Measurements from ENCODE around the gene KIR2DL1. TPM values are rescaled to one million over a fixed set of nuclear protein-coding genes. Genes with fewer than 3 reads are reported as not detected.
"Not testable (repeated sequence)": the region's sequence is repeated elsewhere in the genome, so short reads cannot be mapped to it uniquely, and the experiment has no call there.

The KIR2DL1 gene
- total RNA-seq, 2 experiments from 2014 or later = not detected

DNA sequence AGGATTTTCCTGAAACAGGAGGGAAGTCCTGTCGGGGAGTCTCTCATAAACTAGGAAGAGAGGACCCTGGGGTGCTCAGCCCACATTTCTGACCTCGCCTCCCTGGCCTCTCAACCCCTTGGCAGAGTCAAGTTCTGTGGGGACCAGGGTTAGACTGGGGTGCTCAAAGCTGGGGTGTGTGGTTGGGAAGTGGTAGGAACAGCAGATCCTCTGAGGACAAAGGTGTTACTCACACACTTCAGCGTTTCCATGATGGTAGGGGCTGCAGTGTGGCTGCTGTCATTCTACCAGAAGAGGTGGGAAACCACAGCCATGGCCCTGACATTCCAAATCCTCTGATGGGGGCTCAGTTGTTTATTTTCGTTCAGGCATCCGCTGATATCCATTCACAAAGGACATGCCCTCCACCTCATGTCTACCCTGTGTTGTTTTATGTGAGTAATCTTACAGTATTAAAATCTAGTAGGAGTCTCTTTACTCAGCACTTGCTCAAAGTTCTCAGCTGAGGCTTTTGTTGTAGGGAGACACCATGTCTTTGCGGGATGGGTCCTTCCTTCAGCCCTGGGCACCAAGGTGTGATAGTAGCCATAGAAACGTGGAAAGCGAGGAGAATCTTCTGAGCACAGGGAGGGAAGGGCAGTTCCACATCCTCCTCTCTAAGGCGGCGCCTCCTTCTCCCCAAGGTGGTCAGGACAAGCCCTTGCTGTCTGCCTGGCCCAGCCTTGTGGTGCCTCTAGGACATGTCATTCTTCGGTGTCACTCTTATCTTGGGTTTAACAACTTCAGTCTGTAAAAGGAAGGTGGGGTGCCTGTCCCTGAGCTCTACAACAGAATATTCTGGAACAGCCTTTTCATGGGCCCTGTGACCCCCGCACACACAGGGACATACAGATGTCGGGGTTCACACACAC lies 29.8 kb upstream of the KIR2DL1 start:
- POLR2A ChIA-PET = no interaction called here
- no peak overlapping the region for H3K27ac Mint-ChIP-seq

DNA sequence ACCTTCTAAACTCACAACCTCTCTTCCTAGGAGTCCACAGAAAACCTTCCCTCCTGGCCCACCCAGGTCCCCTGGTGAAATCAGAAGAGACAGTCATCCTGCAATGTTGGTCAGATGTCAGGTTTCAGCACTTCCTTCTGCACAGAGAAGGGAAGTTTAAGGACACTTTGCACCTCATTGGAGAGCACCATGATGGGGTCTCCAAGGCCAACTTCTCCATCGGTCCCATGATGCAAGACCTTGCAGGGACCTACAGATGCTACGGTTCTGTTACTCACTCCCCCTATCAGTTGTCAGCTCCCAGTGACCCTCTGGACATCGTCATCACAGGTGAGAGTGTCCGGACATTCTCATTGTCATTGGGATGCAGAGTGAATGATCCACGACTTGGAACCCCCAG lies 27.6 kb upstream of the KIR2DL1 start:
- ATAC-seq (ENCODE audit: poor library complexity); H3K27ac ChIP-seq (ENCODE audit: low read depth in 1 of 2, low read length in 2 of 2); H3K4me1 ChIP-seq (ENCODE audit: insufficient read depth, low read length); H3K36me3 Mint-ChIP-seq (ENCODE audit: low read depth); DNase-seq; H3K4me1 Mint-ChIP-seq (ENCODE audit: low read depth); intact Hi-C loops (cut with DNase I, micrococcal nuclease); H3K36me3 ChIP-seq (ENCODE audit: insufficient read depth, low read length); POLR2A ChIA-PET; H3K4me3 Mint-ChIP-seq; H3K27me3 ChIP-seq (ENCODE audit: control insufficient read depth in 1 of 2, insufficient read depth in 2 of 2, low read length in 2 of 2); H3K4me3 ChIP-seq (ENCODE audit: low read length); H3K9me3 Mint-ChIP-seq; CTCF ChIA-PET; H3K27ac Mint-ChIP-seq; H3K9me3 ChIP-seq (ENCODE audit: control insufficient read depth in 1 of 2, insufficient read depth in 1 of 2, low read length in 2 of 2): not testable (repeated sequence)
- peaks cover 17% of the 10 kb centered on the region for H3K27me3 Mint-ChIP-seq

More for the DNA sequence above, 29.8 kb upstream of the KIR2DL1 start:
- Mint-ChIP-seq H3K4me3 (no peak overlapping the region), H3K36me3 (ENCODE audit: low read depth) (no peaks in the 10 kb centered on the region), H3K4me1 (ENCODE audit: low read depth) (no peaks in the 10 kb centered on the region), H3K9me3 (peaks cover 2% of the 10 kb centered on the region), H3K27me3 (peaks cover 22% of the 10 kb centered on the region)
- CTCF ChIA-PET = no interaction called here
- H3K36me3 ChIP-seq (ENCODE audit: insufficient read depth, low read length) = no peaks in the 10 kb centered on the region
- intact Hi-C loops (cut with DNase I, micrococcal nuclease) = no loop called here
- no peaks in the 10 kb centered on the region for H3K4me1 ChIP-seq (ENCODE audit: insufficient read depth, low read length)
- no peak overlapping the region for H3K27ac ChIP-seq (ENCODE audit: low read depth in 1 of 2, low read length in 2 of 2)
- DNase-seq = no peak
- ATAC-seq (ENCODE audit: poor library complexity) = no peak
- TF ChIP-seq, protein P1, sequence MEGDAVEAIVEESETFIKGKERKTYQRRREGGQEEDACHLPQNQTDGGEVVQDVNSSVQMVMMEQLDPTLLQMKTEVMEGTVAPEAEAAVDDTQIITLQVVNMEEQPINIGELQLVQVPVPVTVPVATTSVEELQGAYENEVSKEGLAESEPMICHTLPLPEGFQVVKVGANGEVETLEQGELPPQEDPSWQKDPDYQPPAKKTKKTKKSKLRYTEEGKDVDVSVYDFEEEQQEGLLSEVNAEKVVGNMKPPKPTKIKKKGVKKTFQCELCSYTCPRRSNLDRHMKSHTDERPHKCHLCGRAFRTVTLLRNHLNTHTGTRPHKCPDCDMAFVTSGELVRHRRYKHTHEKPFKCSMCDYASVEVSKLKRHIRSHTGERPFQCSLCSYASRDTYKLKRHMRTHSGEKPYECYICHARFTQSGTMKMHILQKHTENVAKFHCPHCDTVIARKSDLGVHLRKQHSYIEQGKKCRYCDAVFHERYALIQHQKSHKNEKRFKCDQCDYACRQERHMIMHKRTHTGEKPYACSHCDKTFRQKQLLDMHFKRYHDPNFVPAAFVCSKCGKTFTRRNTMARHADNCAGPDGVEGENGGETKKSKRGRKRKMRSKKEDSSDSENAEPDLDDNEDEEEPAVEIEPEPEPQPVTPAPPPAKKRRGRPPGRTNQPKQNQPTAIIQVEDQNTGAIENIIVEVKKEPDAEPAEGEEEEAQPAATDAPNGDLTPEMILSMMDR (IDR thresholded peaks at IDR 0.05) = no peak
- no peak overlapping the region for H3K4me3 ChIP-seq (ENCODE audit: low read length)
- H3K9me3 ChIP-seq (ENCODE audit: control insufficient read depth in 1 of 2, insufficient read depth in 1 of 2, low read length in 2 of 2) = peaks cover 0 to 3% of the 10 kb centered on the region in 2 experiments
- H3K27me3 ChIP-seq (ENCODE audit: control insufficient read depth in 1 of 2, insufficient read depth in 2 of 2, low read length in 2 of 2) = peaks cover 0 to 2% of the 10 kb centered on the region in 2 experiments

DNA sequence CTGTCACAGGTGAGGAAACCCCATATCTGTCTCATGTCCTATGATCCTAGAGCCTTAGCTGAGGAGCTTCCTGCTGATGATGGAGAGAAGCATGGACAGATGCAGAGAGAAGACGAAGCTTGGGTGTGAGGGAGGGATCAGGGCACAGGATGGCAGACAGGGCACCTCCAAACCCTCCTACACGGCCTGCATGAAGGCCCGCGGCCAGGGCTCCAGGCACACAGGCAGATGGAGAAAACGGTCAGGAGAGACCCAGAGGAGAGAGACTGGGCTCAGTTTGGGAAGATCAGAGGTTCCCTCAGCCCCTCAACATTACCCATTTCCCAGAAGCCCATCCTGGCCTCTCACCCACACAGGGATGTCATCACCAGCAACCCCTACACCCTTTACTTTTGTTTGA lies 25.5 kb upstream of the KIR2DL1 start:
- not testable (repeated sequence) for ATAC-seq (ENCODE audit: poor library complexity); H3K27ac ChIP-seq (ENCODE audit: low read depth in 1 of 2, low read length in 2 of 2)

DNA sequence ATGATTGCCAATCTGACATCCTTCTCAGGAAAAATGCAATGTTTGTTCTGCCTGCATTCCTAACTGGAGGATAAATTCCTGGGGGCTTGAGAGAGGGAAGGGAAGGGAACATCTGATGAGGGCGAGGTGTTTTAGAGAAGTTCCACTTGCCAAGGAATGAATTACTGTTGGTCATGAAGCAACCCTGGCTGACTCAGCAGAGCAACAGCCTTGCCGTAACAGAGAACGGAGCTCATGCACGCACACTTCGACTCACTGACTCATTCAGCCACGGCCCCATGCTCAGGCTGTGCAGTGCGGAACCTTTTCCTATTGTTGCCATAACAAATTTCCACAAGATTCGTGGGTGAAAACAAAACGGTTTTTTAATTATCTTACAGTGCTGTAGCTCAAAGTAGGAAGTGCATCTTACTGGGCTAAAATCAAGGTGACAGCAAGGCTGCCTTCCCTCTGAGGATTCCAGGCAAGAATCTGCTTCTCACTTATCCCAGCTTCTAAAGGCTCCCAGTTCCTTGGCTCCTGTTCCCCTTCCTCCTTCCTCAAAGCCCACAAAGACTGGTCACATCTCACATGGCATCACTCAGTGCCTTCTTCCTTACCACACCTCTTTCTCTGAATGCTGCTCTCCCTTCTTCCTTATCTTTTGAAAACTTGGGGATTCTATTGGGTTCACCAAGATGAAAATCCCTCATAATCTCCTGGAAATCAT lies 21.8 kb upstream of the KIR2DL1 start:
- H3K9me3 Mint-ChIP-seq; H3K9me3 ChIP-seq (ENCODE audit: control insufficient read depth in 1 of 2, insufficient read depth in 1 of 2, low read length in 2 of 2); H3K4me1 Mint-ChIP-seq (ENCODE audit: low read depth); H3K4me3 ChIP-seq (ENCODE audit: low read length); H3K27ac Mint-ChIP-seq; H3K36me3 Mint-ChIP-seq (ENCODE audit: low read depth); H3K27ac ChIP-seq (ENCODE audit: low read depth in 1 of 2, low read length in 2 of 2); ATAC-seq (ENCODE audit: poor library complexity); H3K36me3 ChIP-seq (ENCODE audit: insufficient read depth, low read length); H3K27me3 ChIP-seq (ENCODE audit: control insufficient read depth in 1 of 2, insufficient read depth in 2 of 2, low read length in 2 of 2); H3K4me1 ChIP-seq (ENCODE audit: insufficient read depth, low read length); CTCF ChIA-PET; POLR2A ChIA-PET; intact Hi-C loops (cut with DNase I, micrococcal nuclease); H3K4me3 Mint-ChIP-seq; H3K27me3 Mint-ChIP-seq: not testable (repeated sequence)
- DNase-seq = peak in 2 of 14 experiments; percentile 55 to 71

More for the DNA sequence above, 25.5 kb upstream of the KIR2DL1 start:
- H3K4me1 Mint-ChIP-seq (ENCODE audit: low read depth); H3K9me3 Mint-ChIP-seq; H3K4me1 ChIP-seq (ENCODE audit: insufficient read depth, low read length); H3K36me3 ChIP-seq (ENCODE audit: insufficient read depth, low read length); DNase-seq; H3K9me3 ChIP-seq (ENCODE audit: control insufficient read depth in 1 of 2, insufficient read depth in 1 of 2, low read length in 2 of 2); CTCF ChIA-PET; H3K27ac Mint-ChIP-seq; intact Hi-C loops (cut with DNase I, micrococcal nuclease); H3K4me3 Mint-ChIP-seq; POLR2A ChIA-PET; H3K36me3 Mint-ChIP-seq (ENCODE audit: low read depth); H3K27me3 ChIP-seq (ENCODE audit: control insufficient read depth in 1 of 2, insufficient read depth in 2 of 2, low read length in 2 of 2); H3K4me3 ChIP-seq (ENCODE audit: low read length): not testable (repeated sequence)
- H3K27me3 Mint-ChIP-seq = peaks cover 11% of the 10 kb centered on the region

DNA sequence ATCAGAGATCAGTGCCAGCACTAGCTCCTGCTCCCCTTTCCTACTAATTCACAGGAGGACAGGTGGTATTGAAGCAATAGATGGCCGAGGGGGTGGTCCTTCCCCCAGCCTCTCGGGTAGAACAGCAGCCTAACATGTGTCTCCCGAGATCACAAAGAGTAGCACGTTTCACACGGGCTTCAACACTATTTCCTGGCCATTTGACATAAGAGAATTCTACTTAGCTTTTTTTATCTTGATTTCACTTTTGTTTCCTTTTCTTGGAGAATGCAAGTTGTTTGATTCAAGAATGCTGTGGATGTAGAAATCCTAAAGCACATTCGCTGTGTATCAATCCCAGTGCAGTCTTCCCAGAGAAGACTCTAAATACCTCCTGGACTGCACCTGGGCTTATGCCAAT lies 19.3 kb upstream of the KIR2DL1 start:
- H3K36me3 ChIP-seq (ENCODE audit: insufficient read depth, low read length); H3K27me3 ChIP-seq (ENCODE audit: control insufficient read depth in 1 of 2, insufficient read depth in 2 of 2, low read length in 2 of 2); H3K4me1 ChIP-seq (ENCODE audit: insufficient read depth, low read length); intact Hi-C loops (cut with DNase I, micrococcal nuclease); H3K9me3 ChIP-seq (ENCODE audit: control insufficient read depth in 1 of 2, insufficient read depth in 1 of 2, low read length in 2 of 2); H3K4me3 ChIP-seq (ENCODE audit: low read length); H3K27me3 Mint-ChIP-seq; CTCF ChIA-PET; ATAC-seq (ENCODE audit: poor library complexity); H3K9me3 Mint-ChIP-seq; H3K4me1 Mint-ChIP-seq (ENCODE audit: low read depth); H3K27ac Mint-ChIP-seq; H3K4me3 Mint-ChIP-seq; POLR2A ChIA-PET; H3K27ac ChIP-seq (ENCODE audit: low read depth in 1 of 2, low read length in 2 of 2); DNase-seq; H3K36me3 Mint-ChIP-seq (ENCODE audit: low read depth): not testable (repeated sequence)

DNA sequence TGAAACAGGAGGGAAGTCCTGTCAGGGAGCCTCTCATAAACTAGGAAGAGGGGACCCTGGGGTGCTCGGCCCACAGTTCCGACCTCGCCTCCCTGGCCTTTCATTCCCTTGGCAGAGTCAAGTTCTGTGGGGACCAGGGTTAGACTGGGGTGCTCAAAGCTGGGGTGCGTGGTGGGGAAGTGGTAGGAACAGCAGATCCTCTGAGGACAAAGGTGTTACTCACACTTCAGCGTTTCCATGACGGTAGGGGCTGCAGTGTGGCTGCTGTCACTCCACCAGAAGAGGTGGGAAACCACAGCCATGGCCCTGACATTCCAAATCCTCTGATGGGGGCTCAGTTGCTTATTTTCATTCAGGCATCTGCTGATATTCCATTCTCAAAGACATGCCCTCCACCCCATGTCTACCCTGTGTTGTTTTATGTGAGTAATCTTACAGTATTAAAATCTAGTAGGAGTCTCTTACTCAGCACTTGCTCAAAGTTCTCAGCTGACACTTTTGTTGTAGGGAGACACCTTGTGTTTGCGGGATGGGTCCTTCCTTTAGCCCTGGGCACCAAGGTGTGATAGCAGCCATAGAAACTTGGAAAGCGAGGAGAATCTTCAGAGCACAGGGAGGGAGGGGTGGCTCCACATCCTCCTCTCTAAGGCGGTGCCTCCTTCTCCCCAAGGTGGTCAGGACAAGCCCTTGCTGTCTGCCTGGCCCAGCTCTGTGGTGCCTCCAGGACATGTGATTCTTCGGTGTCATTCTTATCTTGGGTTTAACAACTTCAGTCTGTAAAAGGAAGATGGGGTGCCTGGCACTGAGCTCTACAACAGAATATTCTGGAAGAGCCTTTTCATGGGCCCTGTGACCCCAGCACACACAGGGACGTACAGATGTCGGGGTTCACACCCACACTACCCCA lies 13.1 kb upstream of the KIR2DL1 start:
- intact Hi-C loops (cut with DNase I, micrococcal nuclease) = loop anchor here in 1 of 2 experiments (5.0 kb wide), 1 partner anchor 91 kb away; no protein-coding TSS in a partner anchor
- CTCF ChIA-PET = not testable (repeated sequence)

More for the DNA sequence above, 13.1 kb upstream of the KIR2DL1 start:
- DNase-seq = peak in 1 of 14 experiments; percentile 20
- H3K27ac Mint-ChIP-seq; H3K4me1 Mint-ChIP-seq (ENCODE audit: low read depth); H3K4me3 Mint-ChIP-seq; H3K36me3 ChIP-seq (ENCODE audit: insufficient read depth, low read length); H3K27me3 ChIP-seq (ENCODE audit: control insufficient read depth in 1 of 2, insufficient read depth in 2 of 2, low read length in 2 of 2); H3K4me3 ChIP-seq (ENCODE audit: low read length); H3K9me3 ChIP-seq (ENCODE audit: control insufficient read depth in 1 of 2, insufficient read depth in 1 of 2, low read length in 2 of 2); H3K27me3 Mint-ChIP-seq; H3K4me1 ChIP-seq (ENCODE audit: insufficient read depth, low read length); H3K36me3 Mint-ChIP-seq (ENCODE audit: low read depth); H3K9me3 Mint-ChIP-seq; ATAC-seq (ENCODE audit: poor library complexity); POLR2A ChIA-PET; H3K27ac ChIP-seq (ENCODE audit: low read depth in 1 of 2, low read length in 2 of 2): not testable (repeated sequence)

Measured in CD4-positive, alpha-beta T cell (primary cell).